Neural cell (in vitro differentiated cells): ENCODE data around the gene TMPRSS6.

Experiments used
- POLR2AphosphoS5 ChIP-seq: IDR thresholded peaks from 2 replicates; pipeline ENCODE4 v1.6.1; 2012
- SMC3 ChIP-seq: fragments of 450-650 bp; conservative IDR thresholded peaks from 2 replicates; pipeline ENCODE4 v1.6.1; 2014; ENCODE audit warnings: antibody characterized with exemption, mild to moderate bottlenecking, moderate library complexity; ENCODE audit not compliant: poor library complexity
- TF ChIP-seq, protein P1 (sequence below): fragments of 450-650 bp; IDR thresholded peaks from 2 replicates; pipeline ENCODE4 v1.5.1; 2014; ENCODE audit warnings: antibody characterized with exemption, mild to moderate bottlenecking, moderate library complexity; ENCODE audit not compliant: poor library complexity, severe bottlenecking

DNA sequence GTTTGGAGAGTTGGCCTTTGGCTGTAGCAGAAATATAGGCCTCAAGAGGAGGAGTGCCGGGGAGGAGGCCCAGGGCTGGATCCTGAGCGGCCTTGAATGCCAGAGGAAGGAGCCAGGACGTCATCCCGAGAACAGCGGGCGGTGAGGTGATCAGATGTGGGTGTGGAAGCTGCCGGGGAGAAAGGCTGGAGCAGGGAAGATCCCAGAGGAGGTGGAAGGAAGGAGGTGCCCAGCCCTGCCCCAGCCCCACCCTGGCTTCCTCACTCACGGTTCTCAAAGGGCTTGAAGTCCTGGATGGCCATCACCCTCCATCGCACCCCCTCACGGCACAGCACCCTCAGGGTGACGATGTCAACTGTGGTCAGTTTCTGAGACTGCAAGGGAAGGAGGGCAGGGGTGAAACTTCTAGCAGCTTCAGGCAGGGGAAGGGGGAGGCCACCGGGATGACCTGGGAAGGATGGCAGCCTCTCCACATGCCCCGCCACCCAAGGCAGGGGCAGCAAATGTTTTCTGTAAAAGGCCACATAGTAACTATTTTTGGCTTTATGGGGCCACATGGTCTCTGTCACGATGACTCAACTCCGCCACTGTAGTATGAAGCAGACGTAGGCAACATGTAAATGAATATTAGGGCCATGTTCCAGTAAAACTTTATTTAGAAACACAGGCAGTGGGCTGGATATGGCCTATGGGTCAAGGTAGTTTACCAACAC lies 29.5 kb upstream of the TMPRSS6 start:
- TF ChIP-seq, protein P1, sequence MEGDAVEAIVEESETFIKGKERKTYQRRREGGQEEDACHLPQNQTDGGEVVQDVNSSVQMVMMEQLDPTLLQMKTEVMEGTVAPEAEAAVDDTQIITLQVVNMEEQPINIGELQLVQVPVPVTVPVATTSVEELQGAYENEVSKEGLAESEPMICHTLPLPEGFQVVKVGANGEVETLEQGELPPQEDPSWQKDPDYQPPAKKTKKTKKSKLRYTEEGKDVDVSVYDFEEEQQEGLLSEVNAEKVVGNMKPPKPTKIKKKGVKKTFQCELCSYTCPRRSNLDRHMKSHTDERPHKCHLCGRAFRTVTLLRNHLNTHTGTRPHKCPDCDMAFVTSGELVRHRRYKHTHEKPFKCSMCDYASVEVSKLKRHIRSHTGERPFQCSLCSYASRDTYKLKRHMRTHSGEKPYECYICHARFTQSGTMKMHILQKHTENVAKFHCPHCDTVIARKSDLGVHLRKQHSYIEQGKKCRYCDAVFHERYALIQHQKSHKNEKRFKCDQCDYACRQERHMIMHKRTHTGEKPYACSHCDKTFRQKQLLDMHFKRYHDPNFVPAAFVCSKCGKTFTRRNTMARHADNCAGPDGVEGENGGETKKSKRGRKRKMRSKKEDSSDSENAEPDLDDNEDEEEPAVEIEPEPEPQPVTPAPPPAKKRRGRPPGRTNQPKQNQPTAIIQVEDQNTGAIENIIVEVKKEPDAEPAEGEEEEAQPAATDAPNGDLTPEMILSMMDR, result no peak
- TF ChIP-seq SMC3, result no peak
- TF ChIP-seq POLR2AphosphoS5, result no peak
